A673 (cell line): Measurements from ENCODE around the gene OSTF1.

Experiments used
- CTCF ChIP-seq: fragments of 300-800, 200-600 bp; sonication (generic); conservative IDR thresholded peaks from 2 replicates; pipeline ENCODE4 v1.5.1; 2017; ENCODE audit warnings: low read depth, mild to moderate bottlenecking, antibody characterized with exemption, low read length, moderate library complexity, mixed read lengths
- EZH2 ChIP-seq: fragments of 200-600 bp; sonication (generic); IDR thresholded peaks from 2 replicates; pipeline ENCODE4 v1.6.1; 2017; ENCODE audit warnings: borderline replicate concordance, low read depth, mild to moderate bottlenecking, mixed read lengths, antibody characterized with exemption, low read length; ENCODE audit not compliant: poor library complexity, severe bottlenecking

GRCh38 chr9:75190762-75191161, 102.4 kb downstream of the OSTF1 start:
- TF ChIP-seq EZH2, result no peak
- no peak for TF ChIP-seq CTCF
